ENCODE results near the gene PKP1.
"Not testable (repeated sequence)": the region's sequence is repeated elsewhere in the genome, so short reads cannot be mapped to it uniquely, and the experiment has no call there.

PKP1 gene

DNA sequence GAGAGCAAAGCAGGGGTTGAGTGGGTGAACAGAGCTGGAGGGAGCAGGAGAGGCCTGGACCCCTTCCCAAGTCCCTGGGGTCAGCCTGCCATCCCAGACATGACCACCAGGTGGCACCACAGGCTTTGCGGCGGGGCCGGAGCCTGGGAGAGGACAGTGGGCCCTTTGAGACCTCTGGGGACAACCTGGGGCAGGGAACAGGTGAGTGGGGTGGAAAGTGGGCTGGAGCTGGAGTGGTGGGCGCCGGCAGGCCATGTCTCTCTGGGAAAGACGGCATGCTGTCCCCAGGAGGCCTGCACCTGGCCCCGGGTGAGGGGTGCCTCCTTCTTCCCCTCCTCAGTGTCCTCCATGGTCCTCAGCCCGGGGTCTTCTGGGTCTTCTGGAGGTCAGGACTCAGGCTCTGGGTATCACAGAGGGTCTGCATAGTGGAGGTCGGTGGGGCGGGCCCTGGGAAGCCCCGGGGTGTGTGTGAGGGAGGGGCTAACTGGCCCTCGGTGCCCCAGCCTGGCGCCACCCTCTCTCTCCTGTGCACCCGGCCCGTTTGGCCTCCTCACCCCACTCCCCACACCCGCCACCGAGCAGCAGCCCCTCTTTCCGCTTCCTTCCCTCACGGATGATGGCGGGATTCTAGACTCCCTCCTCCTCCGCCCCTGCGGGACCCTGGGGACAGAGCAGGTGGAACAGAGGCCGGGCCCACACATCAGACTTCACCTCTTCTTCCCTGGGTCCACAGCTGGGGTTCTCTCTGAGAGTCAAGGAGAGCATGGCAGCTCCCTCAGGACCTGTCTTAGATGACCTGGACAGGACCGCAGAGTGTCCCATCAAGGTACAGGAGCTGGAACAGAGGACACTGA is 28.5 kb upstream of the PKP1 start:
- TF ChIP-seq, protein P1, sequence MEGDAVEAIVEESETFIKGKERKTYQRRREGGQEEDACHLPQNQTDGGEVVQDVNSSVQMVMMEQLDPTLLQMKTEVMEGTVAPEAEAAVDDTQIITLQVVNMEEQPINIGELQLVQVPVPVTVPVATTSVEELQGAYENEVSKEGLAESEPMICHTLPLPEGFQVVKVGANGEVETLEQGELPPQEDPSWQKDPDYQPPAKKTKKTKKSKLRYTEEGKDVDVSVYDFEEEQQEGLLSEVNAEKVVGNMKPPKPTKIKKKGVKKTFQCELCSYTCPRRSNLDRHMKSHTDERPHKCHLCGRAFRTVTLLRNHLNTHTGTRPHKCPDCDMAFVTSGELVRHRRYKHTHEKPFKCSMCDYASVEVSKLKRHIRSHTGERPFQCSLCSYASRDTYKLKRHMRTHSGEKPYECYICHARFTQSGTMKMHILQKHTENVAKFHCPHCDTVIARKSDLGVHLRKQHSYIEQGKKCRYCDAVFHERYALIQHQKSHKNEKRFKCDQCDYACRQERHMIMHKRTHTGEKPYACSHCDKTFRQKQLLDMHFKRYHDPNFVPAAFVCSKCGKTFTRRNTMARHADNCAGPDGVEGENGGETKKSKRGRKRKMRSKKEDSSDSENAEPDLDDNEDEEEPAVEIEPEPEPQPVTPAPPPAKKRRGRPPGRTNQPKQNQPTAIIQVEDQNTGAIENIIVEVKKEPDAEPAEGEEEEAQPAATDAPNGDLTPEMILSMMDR (IDR thresholded peaks at IDR 0.05; ENCODE audit: control insufficient read depth, extremely low read depth, insufficient read depth), result peak; percentile 94
- no peak for DNase-seq (ENCODE audit: low read depth)
- H3K4me3 ChIP-seq (ENCODE audit: low read depth, low read length), result no peak overlapping the region

DNA sequence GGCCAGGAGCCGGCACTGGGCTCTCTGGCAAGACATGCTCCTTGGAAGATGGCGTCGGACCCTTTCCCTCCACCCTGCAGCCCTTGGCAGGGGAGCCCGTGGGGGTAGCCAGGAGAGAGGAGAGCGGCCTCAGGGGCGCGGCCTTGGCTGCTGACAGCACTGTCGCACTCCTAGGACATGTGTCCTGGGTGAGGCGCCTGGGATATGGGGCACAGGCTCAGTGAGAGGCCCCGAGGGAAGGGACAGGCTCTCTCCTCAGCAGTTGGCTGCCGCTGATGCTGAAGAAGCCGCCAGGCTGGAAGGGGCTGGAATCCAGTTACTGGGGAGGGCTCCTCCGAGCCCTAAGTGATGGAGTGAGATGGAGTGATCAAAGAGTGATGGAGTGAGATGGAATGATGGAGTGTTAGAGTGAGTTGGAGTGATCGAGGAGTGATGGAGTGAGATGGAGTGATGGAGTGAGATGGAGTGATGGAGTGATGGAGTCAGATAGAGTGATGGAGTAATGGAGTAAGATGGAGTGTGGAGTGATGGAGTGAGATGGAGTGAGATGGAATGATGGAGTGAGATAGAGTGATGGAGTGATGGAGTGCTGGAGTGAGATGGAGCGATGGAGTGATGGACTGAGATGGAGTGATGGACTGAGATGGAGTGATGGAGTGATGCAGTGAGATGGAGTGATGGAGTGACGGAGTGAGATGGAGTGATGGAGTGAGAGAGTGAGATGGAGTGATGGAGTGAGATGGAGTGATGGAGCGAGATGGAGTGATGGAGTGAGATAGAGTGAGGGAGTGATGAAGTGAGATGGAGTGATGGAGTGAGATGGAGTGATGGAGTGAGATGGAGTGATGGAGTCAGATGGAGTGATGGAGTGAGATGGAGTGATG is 27.6 kb upstream of the PKP1 start:
- no peak for DNase-seq (ENCODE audit: low read depth)
- no peak overlapping the region for H3K4me3 ChIP-seq (ENCODE audit: low read depth, low read length)
- TF ChIP-seq, protein P1 (IDR thresholded peaks at IDR 0.05; ENCODE audit: control insufficient read depth, extremely low read depth, insufficient read depth), result no peak

DNA sequence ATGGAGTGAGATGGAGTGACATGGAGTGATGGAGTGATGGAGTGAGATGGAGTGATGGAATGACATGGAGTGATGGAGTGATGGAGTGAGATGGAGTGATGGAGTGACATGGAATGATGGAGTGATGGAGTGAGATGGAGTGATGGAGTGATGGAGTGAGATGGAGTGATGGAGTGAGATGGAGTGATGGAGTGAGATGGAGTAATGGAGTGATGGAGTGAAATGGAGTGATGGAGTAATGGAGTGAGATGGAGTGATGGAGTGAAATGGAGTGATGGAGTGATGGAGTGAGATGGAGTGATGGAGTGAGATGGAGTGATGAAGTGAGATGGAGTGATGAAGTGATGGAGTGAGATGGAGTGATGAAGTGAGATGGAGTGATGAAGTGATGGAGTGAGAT is 25.2 kb upstream of the PKP1 start:
- not testable (repeated sequence) for H3K4me3 ChIP-seq (ENCODE audit: low read depth, low read length); DNase-seq (ENCODE audit: low read depth)

DNA sequence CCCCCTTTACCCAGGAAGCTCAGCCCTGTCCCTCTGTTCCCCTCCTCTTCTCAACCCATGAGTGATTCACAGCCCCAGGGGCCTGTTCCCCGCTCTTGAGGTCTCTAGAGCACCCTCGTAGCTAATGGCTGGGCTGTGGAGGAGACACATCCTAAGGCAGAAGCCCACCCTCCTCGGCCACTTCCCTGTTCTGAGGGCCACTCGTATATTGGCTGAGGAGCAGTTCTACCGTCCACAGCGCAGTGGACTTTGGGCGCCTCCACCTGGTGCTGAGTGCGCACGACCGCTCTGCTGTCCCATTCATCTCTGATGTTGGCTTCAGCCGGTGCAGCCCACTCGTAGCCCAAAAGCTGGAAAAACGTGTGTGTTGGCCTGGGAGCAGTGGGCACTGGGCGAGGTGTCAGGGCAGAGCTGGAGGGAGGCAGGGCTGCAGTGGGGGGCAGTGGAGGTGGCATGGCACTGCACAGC is 24.5 kb upstream of the PKP1 start:
- TF ChIP-seq, protein P1 (IDR thresholded peaks at IDR 0.05; ENCODE audit: control insufficient read depth, extremely low read depth, insufficient read depth), result no peak
- no peak for DNase-seq (ENCODE audit: low read depth)
- no peak overlapping the region for H3K4me3 ChIP-seq (ENCODE audit: low read depth, low read length)

DNA sequence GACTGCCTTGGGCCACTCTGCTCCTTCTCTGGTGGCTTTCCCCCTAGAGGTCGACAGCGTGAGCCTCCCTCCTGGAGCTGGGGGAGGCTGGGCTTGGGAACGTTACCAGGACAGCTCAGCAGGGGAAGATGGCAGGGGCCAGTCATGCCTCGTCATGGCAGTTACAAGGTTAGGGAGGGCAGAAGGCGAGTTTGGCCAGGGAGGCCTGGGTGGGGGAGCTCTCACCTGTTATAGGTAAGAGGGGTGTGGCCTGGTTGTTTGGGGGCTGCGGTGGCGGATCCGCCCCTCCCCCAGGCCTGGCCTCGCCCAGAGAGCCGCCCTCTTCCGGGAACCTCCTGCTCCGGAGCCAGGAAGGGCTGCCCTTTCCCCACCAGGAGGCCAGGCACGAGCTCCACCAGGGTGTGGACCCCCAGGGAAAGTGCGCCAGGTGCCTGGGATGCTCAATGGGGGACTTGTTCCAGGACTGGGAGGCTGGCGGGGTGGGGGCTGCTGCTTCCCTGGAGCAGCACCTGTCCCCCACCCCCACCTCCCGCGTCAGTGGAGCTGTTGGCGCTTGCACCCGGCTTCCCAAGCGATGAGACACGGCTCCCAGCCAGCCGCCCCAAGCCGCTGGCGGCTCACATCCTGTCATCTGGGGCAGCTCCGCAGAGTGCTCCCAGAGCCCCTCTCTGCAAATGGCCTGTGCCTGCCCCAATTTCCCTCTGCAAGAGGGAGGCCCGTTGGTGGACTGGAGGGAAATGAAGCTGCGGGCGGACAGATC is 23.6 kb upstream of the PKP1 start:
- TF ChIP-seq, protein P1 (IDR thresholded peaks at IDR 0.05; ENCODE audit: control insufficient read depth, extremely low read depth, insufficient read depth), result no peak
- DNase-seq (ENCODE audit: low read depth), result no peak
- H3K4me3 ChIP-seq (ENCODE audit: low read depth, low read length), result no peak overlapping the region

DNA sequence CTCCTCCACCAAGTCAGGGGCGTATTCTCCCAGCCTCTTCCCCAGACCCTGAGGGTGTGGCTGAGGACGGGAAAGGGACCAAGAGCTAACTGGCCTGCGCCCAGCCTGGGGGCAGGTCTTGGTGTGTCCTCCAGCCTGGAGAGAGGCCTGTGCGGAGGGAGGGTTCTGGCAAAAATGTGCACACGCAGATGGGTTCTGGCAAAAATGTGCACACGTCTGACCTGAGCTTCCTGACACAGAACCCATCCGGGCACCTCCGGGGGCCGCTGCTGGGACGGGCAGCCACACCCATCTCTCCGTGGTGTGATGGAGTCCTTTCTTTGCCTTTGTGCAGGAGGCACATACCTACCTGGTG is 23.1 kb upstream of the PKP1 start:
- TF ChIP-seq, protein P1 (IDR thresholded peaks at IDR 0.05; ENCODE audit: control insufficient read depth, extremely low read depth, insufficient read depth), result no peak
- DNase-seq (ENCODE audit: low read depth), result no peak
- no peak overlapping the region for H3K4me3 ChIP-seq (ENCODE audit: low read depth, low read length)

Measured in LNCaP clone FGC (cell line).